Transverse colon (tissue), 4 donors: ENCODE measurements around the gene RAE1.

Experiments used
- CTCF ChIP-seq, 5 experiments: fragments of 200-600 bp in 3 of 5; fragments of 450-650 bp in 2 of 5; sonication (generic) in 3 of 5; IDR thresholded peaks; 1 replicate in 2 of 5; 2 replicates in 3 of 5; pipeline ENCODE4 v1.5.1; 2016 to 2017; ENCODE audit warnings: antibody characterized with exemption in 5 of 5, inconsistent platforms in 3 of 5, mild to moderate bottlenecking in 2 of 5, moderate library complexity in 1 of 5
- POLR2AphosphoS5 ChIP-seq, 3 donors: sonication (generic); formaldehyde crosslinking; IDR thresholded peaks; one replicate each; pipeline ENCODE4 v1.6.1; 2016; ENCODE audit warnings: antibody characterized with exemption in 3 of 3

GRCh38 chr20:57404419-57405072 is 53.5 kb downstream of the RAE1 start:
- no peak for TF ChIP-seq CTCF (IDR thresholded peaks at IDR 0.05)
- TF ChIP-seq POLR2AphosphoS5 (IDR thresholded peaks at IDR 0.05): no peak
